Hepatocyte (in vitro differentiated cells): ENCODE data around the gene MGAT4A. TPM values are rescaled to one million over a fixed set of nuclear protein-coding genes. Genes with fewer than 3 reads are reported as not detected.

ENCODE experiments used
- DNase-seq: peaks from one replicate; pipeline ENCODE4 v3.0.0-alpha.2; 2016; ENCODE audit warnings: low spot score
- H2AFZ ChIP-seq: fragments of 200-600 bp; sonication (generic); 2 replicates; pipeline ENCODE4 v1.6.0; 2016; ENCODE audit warnings: antibody characterized with exemption, mild to moderate bottlenecking
- H3K27ac ChIP-seq: fragments of 200-600 bp; sonication (generic); 2 replicates; pipeline ENCODE4 v1.5.1; 2016; ENCODE audit warnings: mild to moderate bottlenecking
- H3K27me3 ChIP-seq: fragments of 200-600 bp; sonication (generic); 2 replicates; pipeline ENCODE4 v1.6.1; 2016
- H3K36me3 ChIP-seq: fragments of 200-600 bp; sonication (generic); replicated peaks from 2 replicates; pipeline ENCODE4 v1.5.1; 2016; ENCODE audit warnings: low read depth; ENCODE audit not compliant: insufficient read depth
- H3K4me1 ChIP-seq: fragments of 200-600 bp; sonication (generic); 2 replicates; pipeline ENCODE4 v1.5.1; 2016; ENCODE audit warnings: mild to moderate bottlenecking, moderate library complexity; ENCODE audit not compliant: insufficient read depth
- H3K4me2 ChIP-seq: fragments of 200-600 bp; sonication (generic); 2 replicates; pipeline ENCODE4 v1.6.0; 2016
- H3K4me3 ChIP-seq: fragments of 200-600 bp; sonication (generic); 2 replicates; pipeline ENCODE4 v1.5.1; 2016; ENCODE audit warnings: mild to moderate bottlenecking
- H3K79me2 ChIP-seq: fragments of 200-600 bp; sonication (generic); 2 replicates; pipeline ENCODE4 v1.6.0; 2017; ENCODE audit warnings: mild to moderate bottlenecking
- H3K9me2 ChIP-seq: fragments of 200-600 bp; sonication (generic); replicated peaks from 2 replicates; pipeline ENCODE4 v1.6.0; 2017; ENCODE audit warnings: mild to moderate bottlenecking; ENCODE audit not compliant: insufficient read depth
- H3K9me3 ChIP-seq: fragments of 200-600 bp; sonication (generic); 2 replicates; pipeline ENCODE4 v1.5.1; 2016; ENCODE audit warnings: low read depth, mild to moderate bottlenecking
- H4K20me1 ChIP-seq: fragments of 200-600 bp; sonication (generic); 2 replicates; pipeline ENCODE4 v1.6.0; 2016; ENCODE audit warnings: mild to moderate bottlenecking; ENCODE audit not compliant: insufficient read depth, poor library complexity, severe bottlenecking
- EZH2 ChIP-seq: fragments of 200-600 bp; sonication (generic); IDR thresholded peaks from 2 replicates; pipeline ENCODE4 v1.6.1; 2016; ENCODE audit warnings: antibody characterized with exemption, mild to moderate bottlenecking, borderline replicate concordance
- EZH2phosphoT487 ChIP-seq: fragments of 200-600 bp; sonication (generic); IDR thresholded peaks from one replicate; pipeline ENCODE4 v1.6.1; 2018; ENCODE audit warnings: antibody characterized with exemption, mild to moderate bottlenecking, low read depth, moderate library complexity; ENCODE audit not compliant: unreplicated experiment, severe bottlenecking
- WGBS: methylation state at CpG from one replicate; pipeline ENCODE4 v1.1.6; 2016; ENCODE audit warnings: low lambda C conversion rate; ENCODE audit errors: missing lambda C conversion rate; 5-methylcytosine and 5-hydroxymethylcytosine counted together
- polyA plus RNA-seq: library from polyadenylated mRNA; unstranded; fragments of >200 nt; fragmentation: Nextera tagmentation; extraction: Ambion mirVana; gene quantifications from 2 replicates; pipeline ENCODE4 v1.2.1, GENCODE V29; 2016
- total RNA-seq: library from RNA; depleted of rRNA; stranded (reverse); fragments of >200 nt; gene quantifications from 2 replicates; pipeline ENCODE4 v1.2.3, GENCODE V29; 2014
- TF ChIP-seq, protein P1 (sequence below): fragments of 200-600 bp; sonication (generic); IDR thresholded peaks from 2 replicates; pipeline ENCODE4 v1.5.1; 2016; ENCODE audit warnings: antibody characterized with exemption, mild to moderate bottlenecking; ENCODE audit not compliant: poor library complexity

MGAT4A gene
- total and polyA plus RNA-seq, 2 experiments from 2014 or later: 10.1 to 21.6 TPM

DNA sequence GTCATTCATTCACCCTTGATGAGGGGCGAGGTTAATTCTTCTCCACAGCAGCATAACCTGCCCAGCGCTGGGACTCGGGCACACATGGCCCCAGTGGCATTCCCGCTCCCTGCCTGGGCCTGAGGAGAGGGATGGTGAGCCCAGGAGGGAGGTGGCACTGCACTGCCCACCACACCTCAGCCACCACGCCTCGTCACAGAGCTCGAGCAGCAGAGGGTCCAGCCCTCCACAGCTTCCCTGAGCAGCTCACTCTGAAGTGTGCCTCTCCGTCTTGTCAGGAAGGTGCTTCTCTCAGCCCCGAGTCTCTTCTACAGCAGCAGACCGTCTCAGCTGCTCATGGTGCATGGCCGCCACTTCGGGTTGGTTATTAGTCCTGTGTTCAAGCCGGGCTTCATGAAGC lies 157.5 kb downstream of the MGAT4A start:
- Histone ChIP-seq H3K79me2 (no peaks in the 10 kb centered on the region), H3K4me3 (no peak overlapping the region), H3K9me3 (no peaks in the 10 kb centered on the region), H4K20me1 (no peaks in the 10 kb centered on the region), H3K4me1 (no peaks in the 10 kb centered on the region), H3K9me2 (no peaks in the 10 kb centered on the region), H3K27me3 (no peaks in the 10 kb centered on the region), H3K27ac (no peak overlapping the region), H2AFZ (no peak overlapping the region), H3K36me3 (no peaks in the 10 kb centered on the region), H3K4me2 (no peak overlapping the region)
- TF ChIP-seq, protein P1, sequence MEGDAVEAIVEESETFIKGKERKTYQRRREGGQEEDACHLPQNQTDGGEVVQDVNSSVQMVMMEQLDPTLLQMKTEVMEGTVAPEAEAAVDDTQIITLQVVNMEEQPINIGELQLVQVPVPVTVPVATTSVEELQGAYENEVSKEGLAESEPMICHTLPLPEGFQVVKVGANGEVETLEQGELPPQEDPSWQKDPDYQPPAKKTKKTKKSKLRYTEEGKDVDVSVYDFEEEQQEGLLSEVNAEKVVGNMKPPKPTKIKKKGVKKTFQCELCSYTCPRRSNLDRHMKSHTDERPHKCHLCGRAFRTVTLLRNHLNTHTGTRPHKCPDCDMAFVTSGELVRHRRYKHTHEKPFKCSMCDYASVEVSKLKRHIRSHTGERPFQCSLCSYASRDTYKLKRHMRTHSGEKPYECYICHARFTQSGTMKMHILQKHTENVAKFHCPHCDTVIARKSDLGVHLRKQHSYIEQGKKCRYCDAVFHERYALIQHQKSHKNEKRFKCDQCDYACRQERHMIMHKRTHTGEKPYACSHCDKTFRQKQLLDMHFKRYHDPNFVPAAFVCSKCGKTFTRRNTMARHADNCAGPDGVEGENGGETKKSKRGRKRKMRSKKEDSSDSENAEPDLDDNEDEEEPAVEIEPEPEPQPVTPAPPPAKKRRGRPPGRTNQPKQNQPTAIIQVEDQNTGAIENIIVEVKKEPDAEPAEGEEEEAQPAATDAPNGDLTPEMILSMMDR: no peak
- TF ChIP-seq EZH2 (no peak), EZH2phosphoT487 (no peak)
- no peak for DNase-seq
- 92% methylated on average over 13 of the region's 13 CpGs for WGBS

DNA sequence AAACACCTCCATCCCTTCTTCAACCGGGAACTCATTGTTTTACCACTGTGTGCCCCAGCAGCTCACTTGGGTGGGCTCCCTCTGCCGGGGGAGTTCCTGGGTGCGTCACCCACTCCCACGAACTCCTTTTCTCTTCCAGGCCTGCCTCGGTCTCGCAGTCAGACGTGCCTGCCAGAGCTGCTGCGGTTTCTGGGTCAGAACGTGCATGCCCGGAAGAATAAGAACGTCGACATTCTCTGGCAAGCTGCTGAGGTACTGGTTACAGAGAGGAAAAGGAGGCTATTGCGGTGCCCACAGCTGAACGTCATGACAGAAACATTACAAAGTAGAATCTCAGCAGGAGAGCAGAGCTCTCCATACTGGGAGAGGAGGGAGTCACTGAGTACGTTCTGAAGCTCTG lies 158.3 kb downstream of the MGAT4A start:
- H3K4me3 ChIP-seq: no peak overlapping the region
- no peaks in the 10 kb centered on the region for H4K20me1 ChIP-seq
- no peaks in the 10 kb centered on the region for H3K79me2 ChIP-seq
- no peaks in the 10 kb centered on the region for H3K27me3 ChIP-seq
- no peak overlapping the region for H2AFZ ChIP-seq
- H3K4me1 ChIP-seq: no peaks in the 10 kb centered on the region
- H3K27ac ChIP-seq: no peak overlapping the region
- H3K9me3 ChIP-seq: no peaks in the 10 kb centered on the region
- H3K36me3 ChIP-seq: no peaks in the 10 kb centered on the region
- H3K4me2 ChIP-seq: no peak overlapping the region
- WGBS: 93% methylated on average over 15 of the region's 15 CpGs
- H3K9me2 ChIP-seq: no peaks in the 10 kb centered on the region
- TF ChIP-seq EZH2 (no peak), EZH2phosphoT487 (no peak)
- TF ChIP-seq, protein P1: no peak
- DNase-seq: no peak

- no peaks in the 10 kb centered on the region for H3K79me2 ChIP-seq
- no peak overlapping the region for H3K4me2 ChIP-seq
- no peak for TF ChIP-seq EZH2phosphoT487
- TF ChIP-seq, protein P1: no peak
- no peak for TF ChIP-seq EZH2
- no peaks in the 10 kb centered on the region for H4K20me1 ChIP-seq
- H2AFZ ChIP-seq: no peak overlapping the region
- H3K9me3 ChIP-seq: no peaks in the 10 kb centered on the region
- H3K9me2 ChIP-seq: no peaks in the 10 kb centered on the region
- no peaks in the 10 kb centered on the region for H3K4me1 ChIP-seq
- H3K36me3 ChIP-seq: no peaks in the 10 kb centered on the region
- no peak overlapping the region for H3K4me3 ChIP-seq
- WGBS: 86% methylated on average over 5 of the region's 5 CpGs
- H3K27ac ChIP-seq: no peak overlapping the region
- no peak for DNase-seq
- H3K27me3 ChIP-seq: no peaks in the 10 kb centered on the region
These were observed 158.7 kb downstream of the MGAT4A start for GRCh38 chr2:98572211-98572610.

DNA sequence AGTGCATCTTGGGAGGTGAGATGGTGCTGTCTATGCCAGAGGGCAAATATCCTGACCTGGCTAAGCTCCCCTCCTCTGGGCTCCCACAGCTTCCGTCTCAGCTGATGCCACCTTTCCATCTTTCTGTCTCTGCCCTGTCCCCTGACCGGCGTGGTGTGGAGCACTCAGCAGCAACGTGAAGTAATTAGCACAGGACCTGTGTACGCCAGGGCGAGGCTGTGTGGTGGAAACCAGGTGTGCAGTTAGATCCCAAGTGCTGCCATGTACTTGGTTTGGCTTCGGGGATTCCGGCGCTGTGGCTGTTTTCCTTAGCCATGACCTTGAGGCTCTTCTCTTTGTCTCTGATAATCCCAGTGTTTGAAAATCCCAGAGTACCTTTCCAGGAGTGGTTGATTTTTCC lies 159.1 kb downstream of the MGAT4A start:
- DNase-seq: no peak
- no peak overlapping the region for H3K4me2 ChIP-seq
- no peak overlapping the region for H2AFZ ChIP-seq
- no peaks in the 10 kb centered on the region for H4K20me1 ChIP-seq
- H3K4me3 ChIP-seq: no peak overlapping the region
- H3K27ac ChIP-seq: no peak overlapping the region
- no peaks in the 10 kb centered on the region for H3K9me2 ChIP-seq
- WGBS: 95% methylated on average over 9 of the region's 9 CpGs
- H3K36me3 ChIP-seq: no peaks in the 10 kb centered on the region
- TF ChIP-seq, protein P1: no peak
- TF ChIP-seq EZH2 (no peak), EZH2phosphoT487 (no peak)
- no peaks in the 10 kb centered on the region for H3K9me3 ChIP-seq
- H3K79me2 ChIP-seq: no peaks in the 10 kb centered on the region
- H3K4me1 ChIP-seq: no peaks in the 10 kb centered on the region
- H3K27me3 ChIP-seq: no peaks in the 10 kb centered on the region
